ENCODE measurements around the gene CNN1. TPM values are rescaled to one million over a fixed set of nuclear protein-coding genes. Genes with fewer than 3 reads are reported as not detected.

CNN1 gene
- total RNA-seq, 2 experiments from 2014 or later, result not detected

GRCh38 chr19:11547929-11548700 is 9.5 kb downstream of the CNN1 start:
- H3K9me3 Mint-ChIP-seq, result no peaks in the 10 kb centered on the region
- H3K4me3 Mint-ChIP-seq, result no peak overlapping the region
- ATAC-seq, result no peak
- H3K27me3 Mint-ChIP-seq, result no peaks in the 10 kb centered on the region
- no peak for DNase-seq
- ChIA-PET CTCF (interaction anchor here (1.2 kb wide), 1 partner anchor 12 kb away, joined by 3 read pairs; no protein-coding TSS in a partner anchor), POLR2A (no interaction called here)
- H3K36me3 Mint-ChIP-seq (ENCODE audit: low read depth), result no peaks in the 10 kb centered on the region
- no peak for TF ChIP-seq CTCF (IDR thresholded peaks at IDR 0.05)
- peaks cover 2% of the 10 kb centered on the region for H3K4me1 Mint-ChIP-seq (ENCODE audit: low read depth)
- intact Hi-C loops (cut with micrococcal nuclease), result no loop called here
- no peak overlapping the region for H3K27ac Mint-ChIP-seq

- Mint-ChIP-seq H3K27ac (no peak overlapping the region), H3K36me3 (ENCODE audit: low read depth) (peaks cover 8% of the 10 kb centered on the region), H3K4me3 (no peak overlapping the region), H3K27me3 (no peaks in the 10 kb centered on the region), H3K9me3 (no peaks in the 10 kb centered on the region), H3K4me1 (ENCODE audit: low read depth) (peaks cover 11% of the 10 kb centered on the region)
- no peak for ATAC-seq
- TF ChIP-seq CTCF (IDR thresholded peaks at IDR 0.05), result no peak
- intact Hi-C loops (cut with micrococcal nuclease), result no loop called here
- CTCF ChIA-PET, result interaction anchor here (1.2 kb wide), 1 partner anchor 13 kb away, joined by 3 read pairs; no protein-coding TSS in a partner anchor
- POLR2A ChIA-PET, result interaction anchor here (2.0 kb wide), 1 partner anchor 31 kb away, joined by 5 read pairs; no protein-coding TSS in a partner anchor
- no peak for DNase-seq
These were observed 10.8 kb downstream of the CNN1 start for GRCh38 chr19:11549386-11549953.

- ChIA-PET POLR2A (interaction anchor here (2.0 kb wide), 1 partner anchor 30 kb away, joined by 5 read pairs; no protein-coding TSS in a partner anchor), CTCF (no interaction called here)
- intact Hi-C loops (cut with micrococcal nuclease), result no loop called here
- no peaks in the 10 kb centered on the region for H3K9me3 Mint-ChIP-seq
- H3K36me3 Mint-ChIP-seq (ENCODE audit: low read depth), result peaks cover 10% of the 10 kb centered on the region
- H3K4me3 Mint-ChIP-seq, result no peak overlapping the region
- H3K27me3 Mint-ChIP-seq, result no peaks in the 10 kb centered on the region
- H3K4me1 Mint-ChIP-seq (ENCODE audit: low read depth), result peaks cover 12% of the 10 kb centered on the region
- TF ChIP-seq CTCF (IDR thresholded peaks at IDR 0.05), result no peak
- no peak for DNase-seq
- no peak for ATAC-seq
- no peak overlapping the region for H3K27ac Mint-ChIP-seq
These were observed 11.6 kb downstream of the CNN1 start for GRCh38 chr19:11550265-11550664.

GRCh38 chr19:11551603-11552235 is 13.1 kb downstream of the CNN1 start:
- no peaks in the 10 kb centered on the region for H3K27me3 Mint-ChIP-seq
- ATAC-seq (peak; percentile 72), DNase-seq (peak; percentile 39)
- peaks cover 18% of the 10 kb centered on the region for H3K4me1 Mint-ChIP-seq (ENCODE audit: low read depth)
- no peaks in the 10 kb centered on the region for H3K9me3 Mint-ChIP-seq
- H3K4me3 Mint-ChIP-seq, result no peak overlapping the region
- intact Hi-C loops (cut with micrococcal nuclease), result no loop called here
- CTCF ChIA-PET, result interaction anchor here (1.5 kb wide), 1 partner anchor 16 kb away, joined by 7 read pairs; no protein-coding TSS in a partner anchor
- peaks cover 15% of the 10 kb centered on the region for H3K36me3 Mint-ChIP-seq (ENCODE audit: low read depth)
- POLR2A ChIA-PET, result interaction anchor here (0.7 kb wide), 1 partner anchor 268 kb away, joined by 4 read pairs; no protein-coding TSS in a partner anchor
- peak; percentile 38 for TF ChIP-seq CTCF (IDR thresholded peaks at IDR 0.05)
- no peak overlapping the region for H3K27ac Mint-ChIP-seq
